GM18867 (cell line): ENCODE data around the gene CDK5.
"Not testable (repeated sequence)": the region's sequence is repeated elsewhere in the genome, so short reads cannot be mapped to it uniquely, and the experiment has no call there.

Experiments
- ATAC-seq: cut with Tn5 transposase; IDR thresholded peaks from one replicate; pipeline ENCODE4 v1.9.1; 2021; ENCODE audit warnings: mild to moderate bottlenecking, moderate library complexity; ENCODE audit not compliant: unreplicated experiment

Gene CDK5

DNA sequence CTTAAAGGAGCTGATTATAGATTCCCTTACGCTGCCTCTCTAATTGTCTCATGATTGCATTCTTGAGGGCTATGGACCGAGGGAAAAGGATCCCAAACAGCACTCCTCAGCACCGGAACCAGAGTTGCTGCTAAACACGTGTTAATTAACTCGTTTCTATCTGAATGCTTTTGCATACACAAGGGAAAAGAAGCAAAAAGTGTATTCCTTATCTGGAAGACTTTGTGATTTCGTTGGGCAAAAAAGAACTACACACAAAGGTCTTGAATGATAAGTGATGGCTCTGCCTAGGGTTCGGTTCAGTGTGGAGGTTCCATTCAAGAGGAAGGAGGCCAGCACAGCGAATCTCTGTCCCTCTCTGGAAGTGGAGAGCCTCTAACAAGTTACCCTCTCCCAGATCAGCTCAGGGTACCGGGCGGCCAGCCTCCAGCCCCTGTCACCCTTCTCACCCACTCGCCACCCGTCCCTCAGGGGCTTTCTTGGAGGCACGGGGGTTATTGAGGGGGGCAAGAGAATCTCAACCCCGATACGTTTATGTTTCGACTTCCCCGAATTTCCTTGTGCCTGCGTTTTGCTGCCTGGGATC, 1.2 kb upstream of the CDK5 start:
- no peak for ATAC-seq

DNA sequence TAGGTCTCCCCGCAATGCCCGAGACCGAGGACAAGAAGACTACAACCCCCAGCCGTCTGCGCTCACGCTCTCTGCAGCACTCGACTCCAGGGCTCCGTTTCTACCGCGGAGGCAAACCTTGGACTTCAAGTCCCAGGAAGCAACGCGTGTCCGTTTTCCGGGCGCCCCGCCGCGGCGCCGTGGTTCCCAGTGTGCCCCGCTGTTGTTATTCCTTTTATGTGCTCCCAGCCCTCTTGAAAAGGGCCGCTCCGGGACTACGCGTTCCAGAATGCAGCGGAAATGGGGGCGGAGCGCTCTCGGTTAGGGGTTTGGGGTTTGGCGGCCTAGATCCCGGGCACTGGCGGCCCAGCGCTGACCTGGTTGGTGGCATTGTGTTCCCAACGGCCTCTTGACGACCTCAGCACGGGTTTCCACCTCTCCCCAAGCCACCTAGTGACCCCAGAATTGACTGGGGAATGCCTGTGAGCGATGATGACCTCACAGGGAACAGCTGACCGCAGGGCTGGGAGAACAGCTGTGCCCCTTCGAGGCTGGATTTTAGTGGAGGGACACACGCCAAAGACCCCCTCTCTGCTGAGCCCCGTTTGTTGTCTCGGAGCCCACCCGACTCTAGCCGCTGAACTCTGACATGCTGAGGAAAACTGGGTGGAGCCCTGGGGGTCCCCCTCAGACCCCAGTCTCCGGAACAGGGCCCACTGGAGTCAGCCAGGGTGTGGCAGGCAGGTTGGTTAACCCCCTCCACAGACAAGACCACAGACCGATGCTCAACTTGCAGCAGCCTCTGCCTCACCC, 488 bp upstream of the CDK5 start:
- peak; percentile 86 for ATAC-seq

DNA sequence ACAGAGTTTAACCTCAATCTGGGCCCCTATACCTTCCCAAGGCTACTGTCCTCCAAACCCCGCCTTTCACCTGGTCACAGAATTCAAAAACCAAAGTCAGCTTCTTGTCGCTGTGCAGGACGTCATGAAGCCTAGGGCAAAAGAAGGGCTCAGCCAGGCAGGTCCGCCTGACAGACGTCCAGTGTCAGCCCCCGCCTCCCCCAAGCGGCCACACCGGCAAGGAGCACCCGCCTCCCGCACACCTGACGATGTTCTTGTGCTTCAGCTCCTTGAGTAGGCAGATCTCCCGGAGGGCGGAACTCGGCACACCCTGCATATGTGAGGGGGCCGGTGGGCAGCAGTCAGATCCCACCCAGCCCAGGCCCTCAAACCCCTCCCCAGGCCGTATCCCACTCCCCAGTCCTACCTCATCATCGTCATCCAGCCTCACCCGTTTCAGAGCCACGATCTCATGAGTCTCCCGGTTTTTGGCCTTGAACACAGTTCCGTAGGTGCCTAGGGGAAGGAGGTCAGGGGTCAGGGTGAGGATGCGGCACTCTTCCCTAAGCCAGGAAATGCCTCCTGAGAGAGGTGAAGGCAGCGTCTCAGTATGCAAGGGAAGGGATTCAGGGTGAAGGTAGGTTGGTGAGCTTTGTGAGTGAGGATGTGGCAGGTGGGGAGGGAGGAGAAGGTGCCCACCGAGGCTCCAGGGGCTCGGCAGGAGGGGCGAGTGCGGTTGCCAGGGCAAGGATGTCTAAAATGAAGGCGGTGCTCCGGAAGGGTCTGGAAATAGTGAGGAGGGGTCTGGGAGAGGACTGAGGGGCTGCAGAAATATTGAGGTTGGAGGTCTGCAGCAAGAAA, 811 bp downstream of the CDK5 start:
- ATAC-seq = no peak

DNA sequence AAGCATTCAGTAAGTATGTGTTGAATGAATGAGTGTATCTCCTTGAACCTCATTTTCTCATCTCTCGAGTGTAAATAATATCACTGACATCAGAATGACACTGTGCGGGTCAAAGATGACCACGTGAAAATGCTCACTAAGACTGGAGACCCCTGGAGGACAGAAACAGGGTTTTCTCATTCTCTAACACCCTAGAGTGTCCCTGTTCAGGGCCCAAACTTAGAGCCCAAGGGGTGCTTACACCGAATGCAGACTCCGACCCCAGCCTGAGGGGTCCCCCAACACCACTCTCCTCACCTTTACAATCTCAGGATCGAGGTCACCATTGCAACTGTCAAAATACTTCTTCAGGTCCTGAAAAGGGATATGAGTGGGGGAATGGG, 1.4 kb downstream of the CDK5 start:
- no peak for ATAC-seq

DNA sequence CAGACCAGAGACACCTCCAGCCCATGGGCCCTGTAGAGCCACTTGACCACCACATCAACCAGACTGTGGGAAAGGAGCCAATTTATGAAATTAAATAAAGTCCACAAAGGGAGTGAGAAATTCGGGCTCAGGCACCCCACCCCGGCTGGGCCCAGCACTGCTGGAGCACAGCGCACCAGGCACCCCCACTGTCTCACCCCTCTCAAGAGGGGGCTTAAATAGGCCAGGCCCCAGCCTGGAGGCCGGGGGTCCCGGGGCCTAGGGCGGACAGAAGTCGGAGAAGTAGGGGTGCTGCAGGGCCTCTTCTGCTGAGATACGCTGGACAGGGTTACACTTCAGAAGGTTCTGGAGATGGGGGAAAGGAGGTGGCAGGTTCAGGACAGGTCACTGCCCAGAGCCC, 3.9 kb downstream of the CDK5 start:
- ATAC-seq = no peak

DNA sequence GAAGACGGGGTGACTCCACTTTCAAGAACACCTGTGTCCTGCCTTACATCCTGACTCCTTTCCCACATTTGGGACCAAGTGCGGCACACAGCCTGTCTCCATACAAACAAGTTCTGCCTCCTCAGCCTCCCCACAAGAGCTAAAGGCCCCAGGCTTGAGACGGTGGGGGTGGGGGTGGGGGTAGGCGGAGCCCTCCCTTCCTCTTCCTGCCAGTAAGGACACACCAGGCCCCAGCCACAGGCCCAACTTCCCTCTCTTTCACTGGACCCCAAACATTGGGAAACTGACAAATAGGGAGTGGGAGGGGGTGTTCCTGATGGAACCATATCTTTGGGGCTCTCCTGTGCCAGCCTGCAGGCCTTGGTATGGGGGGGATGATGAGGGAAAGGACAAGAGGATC, 4.6 kb downstream of the CDK5 start:
- no peak for ATAC-seq

DNA sequence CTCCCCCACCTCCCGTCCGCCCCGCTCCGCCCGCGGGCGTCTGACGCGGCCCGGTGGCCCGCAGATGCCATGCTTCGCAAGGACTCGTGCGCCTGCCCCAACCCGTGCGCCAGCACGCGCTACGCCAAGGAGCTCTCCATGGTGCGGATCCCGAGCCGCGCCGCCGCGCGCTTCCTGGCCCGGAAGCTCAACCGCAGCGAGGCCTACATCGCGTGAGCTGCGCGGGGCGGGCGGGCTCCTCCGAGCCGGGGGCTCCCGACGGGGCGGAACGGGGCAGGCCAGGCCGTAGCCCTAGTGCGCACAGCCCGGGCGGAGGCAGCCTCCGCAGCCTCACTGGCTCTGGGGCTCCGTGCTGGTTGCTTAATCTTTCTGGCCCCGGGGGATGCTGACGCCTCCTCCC, 6.6 kb downstream of the CDK5 start:
- ATAC-seq = no peak

DNA sequence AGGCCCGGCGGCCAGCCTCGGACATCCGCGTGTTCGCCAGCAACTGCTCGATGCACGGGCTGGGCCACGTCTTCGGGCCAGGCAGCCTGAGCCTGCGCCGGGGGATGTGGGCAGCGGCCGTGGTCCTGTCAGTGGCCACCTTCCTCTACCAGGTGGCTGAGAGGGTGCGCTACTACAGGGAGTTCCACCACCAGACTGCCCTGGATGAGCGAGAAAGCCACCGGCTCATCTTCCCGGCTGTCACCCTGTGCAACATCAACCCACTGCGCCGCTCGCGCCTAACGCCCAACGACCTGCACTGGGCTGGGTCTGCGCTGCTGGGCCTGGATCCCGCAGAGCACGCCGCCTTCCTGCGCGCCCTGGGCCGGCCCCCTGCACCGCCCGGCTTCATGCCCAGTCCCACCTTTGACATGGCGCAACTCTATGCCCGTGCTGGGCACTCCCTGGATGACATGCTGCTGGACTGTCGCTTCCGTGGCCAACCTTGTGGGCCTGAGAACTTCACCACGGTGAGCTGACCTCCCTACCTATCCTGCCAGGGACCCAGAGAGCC, 8.7 kb downstream of the CDK5 start:
- ATAC-seq = no peak

DNA sequence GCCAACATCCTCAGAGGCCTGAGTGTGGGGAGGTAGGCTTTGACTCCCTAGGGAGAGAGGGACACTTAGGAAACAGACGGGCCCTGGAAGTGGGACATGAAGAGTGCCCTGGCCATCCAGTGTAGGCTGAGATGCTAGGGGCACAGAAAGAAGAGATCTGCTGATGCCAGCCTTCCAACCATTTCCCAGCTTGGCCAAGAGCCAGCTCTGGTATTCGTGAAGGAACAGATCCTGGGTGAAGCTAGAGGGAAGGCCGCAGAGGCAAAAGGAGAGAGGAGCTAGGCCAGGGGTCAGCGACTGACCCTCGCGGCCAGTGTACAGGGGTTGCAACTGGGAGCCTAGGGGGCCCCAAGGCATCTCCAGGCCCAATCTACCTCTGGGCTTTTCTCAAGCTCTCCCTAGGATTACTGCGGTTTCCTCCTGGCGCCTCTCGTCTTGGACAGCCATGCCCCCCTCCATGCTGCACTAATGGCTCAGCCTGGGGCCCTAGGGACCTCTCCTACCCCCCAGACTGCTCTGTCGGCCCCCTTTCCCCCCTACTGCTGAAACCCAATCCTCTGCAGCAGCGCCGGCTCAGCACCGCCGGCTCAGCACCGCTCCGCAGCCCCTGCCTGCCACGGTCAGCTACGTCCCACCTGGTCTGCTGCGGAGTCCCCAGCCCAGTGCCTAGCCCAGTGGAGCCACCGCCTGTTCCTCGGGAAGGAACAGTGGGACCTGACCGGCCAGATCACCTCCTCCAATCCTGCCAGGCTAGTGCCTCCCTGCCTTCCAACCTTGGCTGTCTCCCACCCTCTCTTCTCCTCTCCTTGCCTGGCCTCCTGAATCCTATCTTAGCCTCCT, 9.5 kb downstream of the CDK5 start, which contains the start of gene ASIC3:
ASIC3 (plus strand) TSS at position 556 of the 840 bp plus-strand sequence. CDS start 355 bp downstream, outside the sequence.
- no peak for ATAC-seq

DNA sequence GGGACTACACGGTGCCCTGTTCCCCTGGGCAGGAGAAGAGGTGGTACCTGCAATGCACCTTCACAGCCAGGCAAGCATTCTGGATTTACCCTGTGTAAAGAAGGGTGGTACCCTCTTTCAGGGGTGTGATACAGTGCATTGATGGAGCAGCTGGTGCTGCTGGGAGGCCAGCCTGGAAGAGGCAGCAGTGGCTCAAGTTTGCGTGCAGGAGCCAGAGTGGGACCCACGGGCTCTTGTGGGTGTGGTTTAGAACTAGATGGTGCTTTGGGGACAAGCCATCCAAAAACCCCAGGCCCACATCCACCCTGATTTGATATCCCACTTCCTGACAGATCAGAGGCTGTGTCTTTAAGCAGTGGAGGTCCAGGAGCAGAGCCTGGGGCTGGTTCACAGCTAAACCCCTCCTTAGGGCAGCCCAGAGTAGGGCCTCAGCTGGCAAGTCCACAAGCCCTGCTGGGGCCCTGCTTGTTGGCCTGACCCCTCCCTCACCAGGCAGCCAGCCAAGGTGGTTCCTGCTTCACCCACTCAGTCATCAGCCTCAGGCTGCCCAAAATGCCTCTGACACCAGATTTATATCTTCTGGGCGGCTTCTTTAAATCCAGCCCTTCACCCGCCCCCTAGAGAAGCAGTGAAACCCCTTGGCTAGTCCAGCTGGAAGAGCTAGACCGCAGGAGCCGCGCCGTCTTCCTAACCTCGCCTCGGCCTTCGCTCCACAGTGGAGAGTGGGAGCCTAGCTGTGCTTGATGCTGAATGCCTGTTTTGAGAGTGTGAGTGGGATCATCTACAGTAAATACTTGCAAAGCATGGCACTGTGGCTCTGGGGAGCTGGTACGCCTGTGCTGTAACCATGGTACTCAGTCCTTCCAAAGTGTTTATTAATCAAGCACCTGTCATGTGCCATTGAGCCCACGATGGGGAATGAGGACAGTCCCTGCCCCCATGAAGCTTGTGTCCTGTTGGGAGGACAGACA, 10.8 kb downstream of the CDK5 start:
- no peak for ATAC-seq

DNA sequence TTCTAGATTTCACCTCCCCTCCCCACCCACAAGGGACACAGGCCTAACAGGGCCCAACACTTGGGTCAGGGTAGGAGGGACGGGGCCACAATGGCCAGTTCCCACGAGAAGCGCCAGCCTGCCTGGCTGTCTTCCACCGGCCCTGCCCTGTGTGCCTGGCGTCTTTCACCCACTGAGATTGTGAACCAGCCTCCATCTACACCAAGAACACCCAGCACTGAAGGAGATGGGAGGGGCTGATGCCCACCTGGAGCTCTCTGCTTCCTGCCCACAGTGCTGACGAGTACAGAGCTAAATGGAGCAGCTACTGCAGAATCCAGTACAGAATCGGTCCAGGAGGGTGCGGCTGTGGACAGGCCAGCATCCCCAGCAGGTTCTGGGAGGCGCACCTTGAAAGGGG, 11.7 kb downstream of the CDK5 start:
- ATAC-seq = no peak

DNA sequence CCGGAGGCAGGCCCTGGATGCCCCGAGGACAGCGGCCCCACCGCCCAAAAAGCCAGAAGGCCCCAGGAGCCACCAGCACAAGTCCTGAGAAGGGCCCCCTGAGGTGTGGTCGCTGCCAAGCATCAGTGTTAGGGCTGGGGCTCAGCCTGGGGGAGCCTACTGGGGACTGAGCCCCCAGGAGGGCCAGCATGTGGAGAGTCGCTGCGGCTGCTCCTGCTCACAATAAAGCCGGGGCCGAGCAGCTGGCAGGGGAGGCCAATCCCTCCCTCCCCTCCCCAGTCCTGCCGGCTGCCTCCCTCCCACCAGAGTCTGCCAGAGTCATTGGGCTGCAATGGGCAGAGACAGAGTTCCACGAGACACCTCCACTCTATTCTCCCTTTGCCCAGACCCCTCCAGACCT, 12.4 kb downstream of the CDK5 start:
- ATAC-seq = no peak

DNA sequence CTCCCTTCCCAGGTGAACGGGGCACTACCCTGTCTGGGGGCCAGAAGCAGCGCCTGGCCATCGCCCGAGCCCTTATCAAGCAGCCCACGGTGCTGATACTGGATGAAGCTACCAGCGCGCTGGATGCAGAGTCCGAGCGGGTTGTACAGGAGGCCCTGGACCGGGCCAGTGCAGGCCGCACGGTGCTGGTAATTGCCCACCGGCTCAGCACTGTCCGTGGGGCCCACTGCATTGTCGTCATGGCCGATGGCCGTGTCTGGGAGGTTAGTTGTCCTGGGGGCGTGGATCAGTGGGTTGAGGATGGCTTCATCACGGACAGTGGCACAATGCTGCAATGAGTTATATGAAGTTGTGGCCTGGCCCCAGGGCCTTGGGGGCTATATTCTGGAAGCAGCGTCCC, 13.7 kb downstream of the CDK5 start:
- ATAC-seq = no peak

DNA sequence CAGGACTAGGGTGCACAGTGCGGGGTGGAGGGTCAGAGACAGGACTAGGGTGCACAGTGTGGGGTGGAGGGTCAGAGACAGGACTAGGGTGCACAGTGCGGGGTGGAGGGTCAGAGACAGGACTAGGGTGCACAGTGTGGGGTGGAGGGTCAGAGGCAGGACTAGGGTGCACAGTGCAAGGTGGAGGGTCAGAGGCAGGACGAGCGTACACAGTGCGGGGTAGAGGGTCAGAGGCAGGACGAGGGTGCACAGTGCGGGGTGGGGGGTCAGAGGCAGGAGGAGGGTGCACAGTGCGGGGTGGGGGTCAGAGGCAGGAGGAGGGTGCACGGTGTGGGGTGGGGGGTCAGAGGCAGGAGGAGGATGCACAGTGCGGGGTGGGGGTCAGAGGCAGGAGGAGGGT, 14.2 kb downstream of the CDK5 start:
- not testable (repeated sequence) for ATAC-seq

DNA sequence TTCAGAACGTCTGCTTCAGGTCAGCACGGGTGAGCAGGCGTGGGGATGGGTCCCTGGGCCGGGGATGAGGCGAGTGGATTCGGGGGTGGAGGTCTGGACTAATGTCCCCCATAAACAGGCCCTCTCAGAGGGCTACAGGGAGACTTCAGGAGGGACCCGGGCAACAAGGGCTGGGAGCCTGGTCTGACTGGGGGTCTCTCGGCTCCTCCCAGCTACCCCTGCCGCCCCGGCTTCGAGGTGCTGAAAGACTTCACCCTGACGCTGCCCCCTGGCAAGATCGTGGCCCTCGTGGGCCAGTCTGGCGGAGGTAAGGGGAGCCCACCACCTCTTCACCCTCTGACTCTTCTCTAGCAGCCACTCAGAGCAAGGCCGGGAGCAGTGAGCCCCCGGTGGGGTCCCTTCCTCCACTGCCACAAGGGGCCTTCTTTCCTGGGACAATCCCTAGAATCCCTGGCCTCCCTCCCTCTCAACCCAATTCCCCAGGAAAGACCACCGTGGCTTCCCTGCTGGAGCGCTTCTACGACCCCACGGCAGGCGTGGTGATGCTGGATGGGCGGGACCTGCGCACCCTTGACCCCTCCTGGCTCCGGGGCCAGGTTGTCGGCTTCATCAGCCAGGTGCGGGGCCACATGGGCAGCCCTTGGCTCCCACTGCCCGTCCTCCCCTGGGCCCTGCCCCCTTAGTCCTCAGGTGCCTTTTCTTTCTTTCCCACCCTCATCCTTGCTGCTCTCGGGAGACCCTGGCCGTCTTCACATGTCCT, 16.9 kb downstream of the CDK5 start:
- no peak for ATAC-seq

DNA sequence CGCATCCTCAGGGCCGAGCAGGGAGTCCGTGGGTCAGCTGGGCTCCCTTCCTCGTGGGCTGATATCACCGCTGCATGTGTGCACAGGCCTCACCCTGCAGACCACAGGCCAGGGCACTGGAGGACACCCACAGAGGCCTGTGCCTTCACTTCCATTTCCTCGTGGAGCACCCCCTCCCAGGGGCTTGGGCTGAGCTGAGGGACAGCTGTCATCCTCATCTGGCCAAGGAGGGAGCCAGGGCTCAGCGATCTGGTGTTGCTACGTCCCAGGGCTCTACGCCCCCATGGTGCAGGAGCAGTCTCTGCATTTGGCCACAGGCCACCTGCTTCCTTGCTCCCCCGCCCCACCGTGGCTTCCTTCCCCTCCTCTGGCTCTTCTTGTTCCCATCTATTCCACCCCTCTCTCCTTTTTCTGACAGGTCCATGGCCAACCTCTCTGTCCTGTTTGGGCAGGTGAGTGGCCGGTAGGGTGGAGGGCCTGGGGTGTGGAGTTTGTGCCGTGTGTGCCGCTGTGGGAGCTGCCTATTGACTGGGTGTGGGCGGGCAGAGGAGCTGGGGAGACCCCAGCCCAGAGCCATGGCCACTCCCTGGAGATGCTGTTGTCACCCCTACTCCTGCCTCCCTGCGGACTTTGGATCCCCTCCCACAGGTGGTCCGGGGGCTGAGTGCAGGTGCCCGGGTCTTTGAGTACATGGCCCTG, 17.7 kb downstream of the CDK5 start:
- ATAC-seq = no peak

DNA sequence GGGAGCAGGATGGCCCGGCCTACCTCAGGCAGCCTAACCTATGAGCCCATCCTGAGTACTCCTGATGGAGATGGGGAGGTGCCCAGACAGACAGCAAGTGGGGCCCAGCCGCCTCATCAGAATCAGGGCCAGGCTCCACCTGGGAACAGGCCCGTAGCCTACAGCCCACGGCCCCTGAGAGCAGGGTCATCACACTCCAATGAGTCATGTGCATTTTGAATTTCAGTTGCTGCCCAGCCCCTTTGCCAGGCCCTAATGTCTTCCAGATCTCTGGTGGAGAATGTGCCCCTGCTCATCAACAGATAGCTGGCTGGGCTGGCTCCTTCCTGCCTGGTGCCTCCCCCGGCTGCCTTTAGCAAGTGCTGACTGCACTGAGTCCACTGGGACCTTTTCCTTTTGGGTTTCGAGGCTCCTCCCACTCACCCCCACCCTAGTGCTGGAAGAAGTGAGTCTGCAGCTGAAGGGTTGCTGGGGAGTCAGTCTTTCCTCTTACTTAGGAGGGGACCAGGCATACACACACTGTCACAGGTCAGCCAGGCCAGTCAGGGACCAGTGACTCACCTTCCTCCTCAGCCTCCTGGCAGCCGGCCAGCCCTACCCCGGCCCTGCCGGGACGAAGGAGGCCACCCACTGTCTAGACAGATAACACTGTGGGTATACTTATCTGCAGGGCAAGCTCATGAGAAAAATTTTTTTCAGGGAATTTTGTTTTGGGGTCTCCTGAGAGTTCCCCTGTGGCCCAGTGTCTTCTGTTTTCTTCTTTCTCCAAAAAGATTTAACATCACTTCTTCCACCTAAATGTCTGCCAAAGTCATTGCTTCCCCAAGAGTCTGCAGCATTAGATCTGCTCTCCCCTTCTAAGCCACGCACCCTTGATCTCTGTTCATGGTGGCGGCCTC, 18.5 kb downstream of the CDK5 start:
- no peak for ATAC-seq
